Measurements from ENCODE around the gene VAMP5. TPM values are rescaled to one million over a fixed set of nuclear protein-coding genes. Genes with fewer than 3 reads are reported as not detected.
A peak's percentile ranks its signal among the peaks of the same experiment; 100 is the strongest.

Gene VAMP5
- total and polyA plus RNA-seq, 2 donors (not counting 3 experiments of a cell fraction or from before 2014, with no cell fraction given) = 186 to 624 TPM

DNA sequence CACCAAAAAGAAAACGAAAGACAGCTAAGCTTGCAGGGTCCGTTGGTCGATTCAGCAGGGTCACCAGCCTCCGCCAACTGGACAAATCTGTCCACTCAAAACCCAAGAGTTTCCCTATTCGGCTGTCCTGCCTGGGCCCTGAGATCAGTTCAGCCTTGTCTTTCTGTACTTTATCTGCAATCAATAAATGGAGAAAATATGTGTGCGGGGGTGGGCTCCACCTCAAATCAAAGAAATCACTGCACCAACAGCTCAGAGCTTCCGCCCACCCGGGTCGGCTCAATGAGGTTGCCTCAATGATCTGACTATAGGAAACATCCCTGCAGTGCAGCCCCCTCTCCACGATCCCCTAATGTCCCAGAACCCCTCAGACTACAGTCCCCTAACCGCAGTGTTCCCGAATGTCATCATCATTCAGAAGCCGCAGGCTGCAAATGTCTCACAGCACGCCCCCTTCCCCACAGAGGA, 23.4 kb upstream of the VAMP5 start:
- FAIRE-seq (peak; percentile 58), DNase-seq (ENCODE audit: low read depth, low spot score) (no peak)
- Histone ChIP-seq H3K9me1 (replicated peaks; ENCODE audit: control insufficient read depth, extremely low read depth, insufficient read depth, low read length) (no peaks in the 10 kb centered on the region), H3K4me3 (replicated peaks in 1 of 3; ENCODE audit: insufficient read depth in 1 of 3, low read depth in 1 of 3, low read length in 3 of 3) (peak overlapping the region; percentile 58 to 82 (median 72)), H3K36me3 (ENCODE audit: control insufficient read depth in 2 of 2, extremely low read depth in 1 of 2, insufficient read depth in 2 of 2, low read length in 2 of 2) (peaks cover 8 to 12% of the 10 kb centered on the region in 2 experiments), H3K9ac (replicated peaks; ENCODE audit: extremely low read depth, insufficient read depth, low read length) (peak overlapping the region; percentile 36), H3K4me1 (ENCODE audit: control insufficient read depth, extremely low read depth, insufficient read depth, low read length) (peaks cover 9% of the 10 kb centered on the region), H3K9me3 (replicated peaks; ENCODE audit: control insufficient read depth, insufficient read depth, low read length) (no peaks in the 10 kb centered on the region), H3K79me2 (ENCODE audit: control insufficient read depth, insufficient read depth, low read length) (peaks cover 26% of the 10 kb centered on the region), H2AFZ (ENCODE audit: low read depth, low read length) (peak overlapping the region; percentile 52), H3K27me3 (ENCODE audit: control insufficient read depth in 2 of 2, insufficient read depth in 2 of 2, low read length in 2 of 2) (no peaks in the 10 kb centered on the region), H4K20me1 (replicated peaks; ENCODE audit: control insufficient read depth, extremely low read depth, insufficient read depth, low read length) (no peaks in the 10 kb centered on the region), H3K4me2 (ENCODE audit: insufficient read depth, low read length) (peak overlapping the region; percentile 96), H3K27ac (ENCODE audit: insufficient read depth, low read depth, low read length) (no peak overlapping the region)
- POLR2A ChIA-PET = interaction anchor here (0.7 to 1.4 kb wide), 4 partner anchors 9 to 51 kb away, joined by 3 to 4 read pairs (median 3); partner anchors contain the start of genes C2orf68 and MAT2A
- TF ChIP-seq GATA2 (IDR thresholded peaks at IDR 0.05; ENCODE audit: insufficient read depth, insufficient read length, low read depth, low read length) = no peak
- no peak for TF ChIP-seq MYC (IDR thresholded peaks at IDR 0.05; ENCODE audit: low read depth, low read length)
- TF ChIP-seq FOS (IDR thresholded peaks at IDR 0.05; ENCODE audit: borderline replicate concordance, insufficient read depth, low read length) = no peak
- TF ChIP-seq, protein P1, sequence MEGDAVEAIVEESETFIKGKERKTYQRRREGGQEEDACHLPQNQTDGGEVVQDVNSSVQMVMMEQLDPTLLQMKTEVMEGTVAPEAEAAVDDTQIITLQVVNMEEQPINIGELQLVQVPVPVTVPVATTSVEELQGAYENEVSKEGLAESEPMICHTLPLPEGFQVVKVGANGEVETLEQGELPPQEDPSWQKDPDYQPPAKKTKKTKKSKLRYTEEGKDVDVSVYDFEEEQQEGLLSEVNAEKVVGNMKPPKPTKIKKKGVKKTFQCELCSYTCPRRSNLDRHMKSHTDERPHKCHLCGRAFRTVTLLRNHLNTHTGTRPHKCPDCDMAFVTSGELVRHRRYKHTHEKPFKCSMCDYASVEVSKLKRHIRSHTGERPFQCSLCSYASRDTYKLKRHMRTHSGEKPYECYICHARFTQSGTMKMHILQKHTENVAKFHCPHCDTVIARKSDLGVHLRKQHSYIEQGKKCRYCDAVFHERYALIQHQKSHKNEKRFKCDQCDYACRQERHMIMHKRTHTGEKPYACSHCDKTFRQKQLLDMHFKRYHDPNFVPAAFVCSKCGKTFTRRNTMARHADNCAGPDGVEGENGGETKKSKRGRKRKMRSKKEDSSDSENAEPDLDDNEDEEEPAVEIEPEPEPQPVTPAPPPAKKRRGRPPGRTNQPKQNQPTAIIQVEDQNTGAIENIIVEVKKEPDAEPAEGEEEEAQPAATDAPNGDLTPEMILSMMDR (IDR thresholded peaks at IDR 0.05; ENCODE audit: extremely low read depth in 1 of 2, insufficient read depth in 1 of 2, low read depth in 1 of 2, low read length in 2 of 2) = no peak
- TF ChIP-seq EZH2 (IDR thresholded peaks at IDR 0.05; ENCODE audit: borderline replicate concordance, low read depth, low read length, severe bottlenecking) = no peak
- TF ChIP-seq POLR2A (IDR thresholded peaks at IDR 0.05; ENCODE audit: low read depth, low read length) = no peak
- TF ChIP-seq POLR2AphosphoS5 (IDR thresholded peaks at IDR 0.05; ENCODE audit: insufficient read depth, low read depth, low read length) = no peak
- TF ChIP-seq JUN (IDR thresholded peaks at IDR 0.05; ENCODE audit: borderline replicate concordance, insufficient read depth, insufficient read length, low read depth) = no peak
- TF ChIP-seq, protein P2, sequence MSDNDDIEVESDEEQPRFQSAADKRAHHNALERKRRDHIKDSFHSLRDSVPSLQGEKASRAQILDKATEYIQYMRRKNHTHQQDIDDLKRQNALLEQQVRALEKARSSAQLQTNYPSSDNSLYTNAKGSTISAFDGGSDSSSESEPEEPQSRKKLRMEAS (IDR thresholded peaks at IDR 0.05; ENCODE audit: insufficient read depth, insufficient read length) = no peak
- intact Hi-C loops (cut with micrococcal nuclease) = loop anchor here (1.0 kb wide), 5 partner anchors 22 to 55 kb away; partner anchors contain the start of genes C2orf68, MAT2A, TMEM150A and USP39
- CTCF ChIA-PET = interaction anchor here (1.1 to 2.0 kb wide), 4 partner anchors 9 to 141 kb away, joined by 3 to 8 read pairs (median 4); no protein-coding TSS in a partner anchor
- no TSS peak for BruUV-seq (replicated peaks)
- dilution Hi-C loops (cut with MboI; ENCODE audit: extremely low pct_ligation_motif_present, low sequenced_read_pairs) = no loop called here
